HEK293T (cell line): ENCODE results near the gene SLC25A33.

Experiments used
- CTCF ChIA-PET: fragments of 350-600 bp; formaldehyde crosslinking; extraction: SDS; loops from one replicate; lab custom pipeline; 2021; ENCODE audit warnings: antibody characterized with exemption, inconsistent platforms; lab: Yijun Ruan, JAX
- POLR2A ChIA-PET: fragments of 350-600 bp; formaldehyde crosslinking; extraction: SDS; loops from one replicate; lab custom pipeline; 2020; ENCODE audit warnings: antibody characterized with exemption, inconsistent platforms; lab: Yijun Ruan, JAX
- DNase-seq: peaks from one replicate; pipeline ENCODE4 v3.0.0; 2012; ENCODE audit warnings: mixed read lengths; ENCODE audit errors: extremely low spot score
- ARNT ChIP-seq: fragments of 450-650 bp; IDR thresholded peaks from 2 replicates; pipeline ENCODE4 v1.6.1; 2017; ENCODE audit warnings: mild to moderate bottlenecking
- BHLHE40 ChIP-seq: fragments of 450-650 bp; IDR thresholded peaks from 2 replicates; pipeline ENCODE4 v1.6.1; 2016; ENCODE audit warnings: mild to moderate bottlenecking, moderate library complexity, borderline replicate concordance
- CTBP1 ChIP-seq: fragments of 450-650 bp; IDR thresholded peaks from 2 replicates; pipeline ENCODE4 v1.6.1; 2016; ENCODE audit warnings: borderline replicate concordance
- ELF4 ChIP-seq: fragments of 450-650 bp; IDR thresholded peaks from 2 replicates; pipeline ENCODE4 v1.6.1; 2017; ENCODE audit warnings: antibody characterized with exemption
- FOXA1 ChIP-seq: fragments of 450-650 bp; IDR thresholded peaks from 2 replicates; pipeline ENCODE4 v1.6.1; 2016; ENCODE audit warnings: mild to moderate bottlenecking
- FOXK2 ChIP-seq: fragments of 450-650 bp; IDR thresholded peaks from 2 replicates; pipeline ENCODE4 v1.6.1; 2016; ENCODE audit warnings: mild to moderate bottlenecking
- FOXM1 ChIP-seq: fragments of 450-650 bp; IDR thresholded peaks from 2 replicates; pipeline ENCODE4 v1.6.1; 2017; ENCODE audit warnings: mild to moderate bottlenecking, borderline replicate concordance
- HDGF ChIP-seq: fragments of 450-650 bp; IDR thresholded peaks from 2 replicates; pipeline ENCODE4 v1.6.1; 2017; ENCODE audit warnings: antibody characterized with exemption, borderline replicate concordance
- L3MBTL2 ChIP-seq: fragments of 450-650 bp; conservative IDR thresholded peaks from 2 replicates; pipeline ENCODE4 v1.6.1; 2016; ENCODE audit warnings: mild to moderate bottlenecking
- LEF1 ChIP-seq: fragments of 450-650 bp; IDR thresholded peaks from 2 replicates; pipeline ENCODE4 v1.6.1; 2017; ENCODE audit warnings: mild to moderate bottlenecking, borderline replicate concordance
- NFRKB ChIP-seq: fragments of 450-650 bp; IDR thresholded peaks from 2 replicates; pipeline ENCODE4 v1.6.1; 2016; ENCODE audit warnings: mild to moderate bottlenecking, moderate library complexity
- PKNOX1 ChIP-seq: fragments of 450-650 bp; IDR thresholded peaks from 2 replicates; pipeline ENCODE4 v1.6.1; 2016
- SP1 ChIP-seq: fragments of 450-650 bp; IDR thresholded peaks from 2 replicates; pipeline ENCODE4 v1.6.1; 2017
- SUZ12 ChIP-seq: fragments of 450-650 bp; IDR thresholded peaks from 2 replicates; pipeline ENCODE4 v1.6.1; 2016; ENCODE audit warnings: mild to moderate bottlenecking
- TARDBP ChIP-seq: fragments of 450-650 bp; IDR thresholded peaks from 2 replicates; pipeline ENCODE4 v1.6.1; 2016
- ZNF384 ChIP-seq: fragments of 450-650 bp; IDR thresholded peaks from 2 replicates; pipeline ENCODE4 v1.6.1; 2016

Gene SLC25A33

GRCh38 chr1:9539165-9539828 lies at the start of gene SLC25A33:
Gene SLC25A33 (plus strand): TSS chr1:9539465. CDS start chr1:9539692, 227 bp downstream.
- TF ChIP-seq BHLHE40 (no peak), LEF1 (peak; percentile 85; the same call in 1 of the 2 replicates), ARNT (peak; percentile 49; the same call in 1 of the 2 replicates), CTBP1 (no peak), PKNOX1 (peak; percentile 90)
- CTCF ChIA-PET = interaction anchor here (0.6 kb wide), 1 partner anchor 22 kb away, joined by 3 read pairs; no protein-coding TSS in a partner anchor
- POLR2A ChIA-PET = interaction anchor here (0.6 to 1.2 kb wide), 19 partner anchors 10 to 249 kb away, joined by 3 to 17 read pairs (median 4); no protein-coding TSS in a partner anchor
- DNase-seq = peak; percentile 97

GRCh38 chr1:9490605-9491339 lies 48.5 kb upstream of the SLC25A33 start:
- POLR2A ChIA-PET = interaction anchor here (1.0 to 1.1 kb wide), 1 partner anchor 224 kb away, joined by 3 read pairs; no protein-coding TSS in a partner anchor
- CTCF ChIA-PET = interaction anchor here (0.7 to 3.1 kb wide), 7 partner anchors 19 to 236 kb away, joined by 3 to 20 read pairs (median 4); no protein-coding TSS in a partner anchor
- TF ChIP-seq LEF1 (no peak), NFRKB (no peak), CTBP1 (no peak), ELF4 (no peak), ARNT (no peak), PKNOX1 (no peak), FOXM1 (no peak), SUZ12 (no peak), L3MBTL2 (no peak), BHLHE40 (no peak), HDGF (no peak), FOXK2 (no peak), TARDBP (no peak), FOXA1 (no peak), ZNF384 (no peak), SP1 (no peak)
- DNase-seq = peak; percentile 80

- TF ChIP-seq ZNF384 (no peak), SUZ12 (no peak), FOXA1 (no peak), ARNT (no peak), FOXM1 (no peak), HDGF (no peak), SP1 (no peak), CTBP1 (no peak), L3MBTL2 (no peak), PKNOX1 (no peak), FOXK2 (no peak), LEF1 (no peak), ELF4 (no peak), BHLHE40 (no peak), TARDBP (no peak), NFRKB (no peak)
- ChIA-PET POLR2A (no interaction called here), CTCF (interaction anchor here (0.6 kb wide), 1 partner anchor 272 kb away, joined by 3 read pairs; no protein-coding TSS in a partner anchor)
- DNase-seq = peak; percentile 1
Observed at GRCh38 chr1:9493326-9493725, 45.9 kb upstream of the SLC25A33 start.

- CTCF ChIA-PET = interaction anchor here (0.7 to 1.1 kb wide), 5 partner anchors 10 to 133 kb away, joined by 3 to 5 read pairs (median 3); no protein-coding TSS in a partner anchor
- TF ChIP-seq BHLHE40 = no peak
- TF ChIP-seq HDGF = no peak
- no peak for TF ChIP-seq SP1
- TF ChIP-seq NFRKB = no peak
- TF ChIP-seq ELF4 = no peak
- TF ChIP-seq L3MBTL2 = peak; percentile 97
- TF ChIP-seq SUZ12 = no peak
- TF ChIP-seq CTBP1 = 0 out of 2 replicates have a peak, but pooled peaks have one; percentile 21
- no peak for TF ChIP-seq FOXK2
- POLR2A ChIA-PET = interaction anchor here (0.6 to 1.0 kb wide), 2 partner anchors 44 kb away, joined by 3 read pairs; partner anchors contain the start of gene SLC25A33
- peak; percentile 86 for DNase-seq
Observed at GRCh38 chr1:9494936-9495758, 44.1 kb upstream of the SLC25A33 start.
